OCI-LY3 (cell line): Measurements from ENCODE around the gene SLC24A4.

Experiments used
- H2AFZ ChIP-seq: fragments of 200-600, 300-600 bp; shearing (Covaris generic); 2 replicates; pipeline ENCODE4 v1.6.0; 2014; ENCODE audit warnings: antibody characterized with exemption, low read depth, low read length
- H3K27ac ChIP-seq: fragments of 200-600, 300-600 bp; sonication (generic); 2 replicates; pipeline ENCODE4 v1.5.1; 2014; ENCODE audit warnings: mild to moderate bottlenecking, low read length, moderate library complexity, mixed read lengths
- H3K27me3 ChIP-seq: fragments of 200-600, 300-600 bp; sonication (generic); 2 replicates; pipeline ENCODE4 v1.6.1; 2014; ENCODE audit warnings: low read depth, low read length, mixed read lengths
- H3K36me3 ChIP-seq: fragments of 200-600, 300-600 bp; sonication (generic); replicated peaks from 2 replicates; pipeline ENCODE3; 2014; ENCODE audit warnings: low read depth, low read length, mixed read lengths
- H3K4me1 ChIP-seq: fragments of 300-600, 200-600 bp; sonication (generic); 2 replicates; pipeline ENCODE4 v1.6.1; 2014; ENCODE audit warnings: low read length, mixed read lengths
- H3K4me2 ChIP-seq: fragments of 200-600, 300-600 bp; sonication (generic); 2 replicates; pipeline ENCODE4 v1.6.1; 2014; ENCODE audit warnings: low read length, mixed read lengths
- H3K4me3 ChIP-seq: fragments of 300-600, 200-600 bp; sonication (generic); 2 replicates; pipeline ENCODE4 v1.5.1; 2014; ENCODE audit warnings: antibody characterized with exemption, mild to moderate bottlenecking, low read length, moderate library complexity
- H3K79me2 ChIP-seq: fragments of 300-600, 200-600 bp; shearing (Covaris generic); 2 replicates; pipeline ENCODE4 v1.6.1; 2014; ENCODE audit warnings: mild to moderate bottlenecking, low read length, mixed read lengths
- H3K9ac ChIP-seq: fragments of 300-600, 200-600 bp; shearing (Covaris generic); 2 replicates; pipeline ENCODE4 v1.6.0; 2014; ENCODE audit warnings: mild to moderate bottlenecking, low read length, moderate library complexity
- H3K9me3 ChIP-seq: fragments of 200-600, 300-600 bp; shearing (Covaris generic); 2 replicates; pipeline ENCODE4 v1.6.1; 2014; ENCODE audit warnings: low read length, mixed read lengths; ENCODE audit not compliant: insufficient read depth
- H4K20me1 ChIP-seq: fragments of 200-600, 300-600 bp; sonication (generic); 2 replicates; pipeline ENCODE4 v1.6.1; 2016; ENCODE audit warnings: low read length, mixed read lengths; ENCODE audit not compliant: insufficient read depth
- EZH2phosphoT487 ChIP-seq: fragments of 200-600 bp; shearing (Covaris generic); IDR thresholded peaks from 2 replicates; pipeline ENCODE4 v1.6.1; 2018; ENCODE audit warnings: antibody characterized with exemption, mixed run types, low read depth
- TF ChIP-seq, protein P1 (sequence below): fragments of 200-600, 300-600 bp; sonication (generic); IDR thresholded peaks from 2 replicates; pipeline ENCODE4 v1.5.1; 2014; ENCODE audit warnings: antibody characterized with exemption, low read length, low read depth

SLC24A4 gene

DNA sequence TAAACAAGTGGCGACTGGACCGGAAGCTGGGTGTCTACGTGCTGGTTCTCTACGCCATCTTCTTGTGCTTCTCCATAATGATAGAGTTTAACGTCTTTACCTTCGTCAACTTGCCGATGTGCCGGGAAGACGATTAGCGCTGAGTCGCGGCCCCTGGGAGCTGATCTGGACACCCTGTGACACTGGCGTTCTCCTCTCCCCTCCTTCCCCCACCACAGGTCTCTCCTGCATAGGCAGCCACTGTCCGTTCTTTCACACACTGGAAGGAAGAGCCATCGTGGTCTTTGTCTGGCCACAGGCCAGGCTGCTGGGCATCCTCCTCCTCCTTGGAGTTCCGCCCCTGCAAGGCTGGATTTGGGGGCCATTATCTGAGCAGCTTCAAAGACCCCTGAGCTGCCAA, 170.5 kb downstream of the SLC24A4 start:
- H3K79me2 ChIP-seq: no peaks in the 10 kb centered on the region
- no peak for TF ChIP-seq EZH2phosphoT487
- TF ChIP-seq, protein P1, sequence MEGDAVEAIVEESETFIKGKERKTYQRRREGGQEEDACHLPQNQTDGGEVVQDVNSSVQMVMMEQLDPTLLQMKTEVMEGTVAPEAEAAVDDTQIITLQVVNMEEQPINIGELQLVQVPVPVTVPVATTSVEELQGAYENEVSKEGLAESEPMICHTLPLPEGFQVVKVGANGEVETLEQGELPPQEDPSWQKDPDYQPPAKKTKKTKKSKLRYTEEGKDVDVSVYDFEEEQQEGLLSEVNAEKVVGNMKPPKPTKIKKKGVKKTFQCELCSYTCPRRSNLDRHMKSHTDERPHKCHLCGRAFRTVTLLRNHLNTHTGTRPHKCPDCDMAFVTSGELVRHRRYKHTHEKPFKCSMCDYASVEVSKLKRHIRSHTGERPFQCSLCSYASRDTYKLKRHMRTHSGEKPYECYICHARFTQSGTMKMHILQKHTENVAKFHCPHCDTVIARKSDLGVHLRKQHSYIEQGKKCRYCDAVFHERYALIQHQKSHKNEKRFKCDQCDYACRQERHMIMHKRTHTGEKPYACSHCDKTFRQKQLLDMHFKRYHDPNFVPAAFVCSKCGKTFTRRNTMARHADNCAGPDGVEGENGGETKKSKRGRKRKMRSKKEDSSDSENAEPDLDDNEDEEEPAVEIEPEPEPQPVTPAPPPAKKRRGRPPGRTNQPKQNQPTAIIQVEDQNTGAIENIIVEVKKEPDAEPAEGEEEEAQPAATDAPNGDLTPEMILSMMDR: no peak
- peaks cover 20% of the 10 kb centered on the region for H3K4me1 ChIP-seq
- no peak overlapping the region for H3K4me3 ChIP-seq
- no peak overlapping the region for H3K4me2 ChIP-seq
- H3K27ac ChIP-seq: no peak overlapping the region
- no peaks in the 10 kb centered on the region for H4K20me1 ChIP-seq
- H2AFZ ChIP-seq: no peak overlapping the region
- no peaks in the 10 kb centered on the region for H3K36me3 ChIP-seq
- no peak overlapping the region for H3K9ac ChIP-seq
- no peaks in the 10 kb centered on the region for H3K9me3 ChIP-seq
- H3K27me3 ChIP-seq: no peaks in the 10 kb centered on the region; the same call in 1 of the 2 replicates

DNA sequence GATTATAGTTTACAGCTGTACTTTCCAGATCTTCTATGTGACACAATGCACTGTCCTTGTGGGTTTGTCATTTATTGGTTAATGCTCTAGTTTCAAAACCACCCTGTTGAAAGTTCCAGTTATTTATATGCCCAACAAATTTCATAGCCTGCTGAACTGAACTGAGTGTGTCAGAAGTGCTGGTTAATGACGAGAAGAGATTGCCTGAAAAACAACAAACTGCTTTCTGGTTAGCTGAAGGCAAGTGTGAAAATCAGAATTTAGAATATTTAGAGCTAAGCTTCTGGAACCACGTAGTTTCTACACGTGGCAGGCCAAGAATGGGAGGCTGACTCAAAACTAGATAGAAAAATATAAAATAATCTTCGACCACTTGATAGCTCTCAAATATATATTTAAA, 171.5 kb downstream of the SLC24A4 start:
- H3K4me1 ChIP-seq: peaks cover 20% of the 10 kb centered on the region
- no peak overlapping the region for H3K9ac ChIP-seq
- no peaks in the 10 kb centered on the region for H3K9me3 ChIP-seq
- peak overlapping the region; percentile 46 for H3K4me2 ChIP-seq
- H3K4me3 ChIP-seq: no peak overlapping the region
- no peak overlapping the region for H2AFZ ChIP-seq
- no peak overlapping the region for H3K27ac ChIP-seq
- peaks cover 7% of the 10 kb centered on the region for H3K27me3 ChIP-seq
- TF ChIP-seq, protein P1: no peak
- TF ChIP-seq EZH2phosphoT487: no peak
- H3K79me2 ChIP-seq: no peaks in the 10 kb centered on the region
- H3K36me3 ChIP-seq: no peaks in the 10 kb centered on the region
- no peaks in the 10 kb centered on the region for H4K20me1 ChIP-seq

DNA sequence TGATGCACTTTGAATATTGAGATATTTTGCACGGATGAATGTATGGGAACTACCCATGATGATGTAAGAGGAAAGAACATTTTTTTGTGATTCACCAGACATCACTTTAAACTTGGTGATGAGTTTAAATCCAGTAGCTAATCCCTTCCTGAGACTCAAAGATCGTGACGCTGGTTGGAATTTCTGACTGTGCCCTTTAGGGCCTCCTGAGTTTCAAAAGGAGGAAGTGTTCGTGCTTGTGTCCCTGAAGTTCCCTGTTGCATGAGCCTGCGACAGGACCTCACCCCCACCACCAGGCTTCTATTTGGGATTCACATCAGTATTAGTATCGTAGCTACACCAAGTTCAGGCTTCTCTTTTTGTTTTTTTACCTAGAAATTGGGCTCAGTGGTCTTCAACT, 172.1 kb downstream of the SLC24A4 start:
- H3K36me3 ChIP-seq: no peaks in the 10 kb centered on the region
- H3K4me1 ChIP-seq: peaks cover 20% of the 10 kb centered on the region
- H3K27ac ChIP-seq: no peak overlapping the region
- peaks cover 8% of the 10 kb centered on the region for H3K27me3 ChIP-seq
- no peak for TF ChIP-seq EZH2phosphoT487
- TF ChIP-seq, protein P1: no peak
- H3K9ac ChIP-seq: peak overlapping the region; percentile 2; the same call in 1 of the 2 replicates
- peak overlapping the region; percentile 46 for H3K4me2 ChIP-seq
- H4K20me1 ChIP-seq: no peaks in the 10 kb centered on the region
- H3K79me2 ChIP-seq: no peaks in the 10 kb centered on the region
- no peak overlapping the region for H2AFZ ChIP-seq
- H3K9me3 ChIP-seq: no peaks in the 10 kb centered on the region
- H3K4me3 ChIP-seq: no peak overlapping the region

DNA sequence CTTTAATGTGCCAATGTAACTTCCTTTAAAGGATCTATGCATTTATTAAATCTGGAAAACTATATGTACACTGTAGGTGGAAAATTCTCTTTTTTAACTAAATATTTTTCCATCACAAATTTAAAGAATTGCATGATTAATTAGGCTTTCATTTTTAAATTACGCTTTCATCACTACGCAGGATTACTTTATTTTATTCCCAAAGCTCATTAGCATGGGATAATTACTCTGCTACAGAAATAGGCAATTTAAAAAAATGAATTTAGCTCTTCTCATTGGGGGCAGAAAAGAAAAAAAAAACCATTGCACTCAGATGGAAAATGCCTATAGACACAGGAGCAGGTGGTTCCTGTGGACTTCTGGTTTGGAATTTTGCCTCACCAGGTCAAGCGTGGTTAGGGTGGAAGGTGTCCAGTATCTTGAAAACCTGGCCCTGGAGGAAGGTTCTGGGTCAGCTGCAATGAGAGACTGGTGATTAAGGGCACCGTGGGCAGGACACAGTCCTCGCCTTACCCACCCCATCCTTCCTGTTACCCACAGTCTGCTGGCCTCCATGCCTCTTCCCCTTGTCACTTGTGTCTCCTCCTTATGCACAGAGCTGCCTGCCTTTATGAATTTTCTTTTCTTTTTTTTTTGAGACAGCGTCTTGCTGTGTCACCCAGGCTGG, 173.4 kb downstream of the SLC24A4 start:
- Histone ChIP-seq H3K27ac (no peak overlapping the region), H3K4me2 (no peak overlapping the region), H4K20me1 (no peaks in the 10 kb centered on the region), H3K27me3 (peaks cover 17% of the 10 kb centered on the region), H3K79me2 (no peaks in the 10 kb centered on the region), H3K9ac (no peak overlapping the region), H3K4me1 (peaks cover 20% of the 10 kb centered on the region), H3K36me3 (no peaks in the 10 kb centered on the region), H3K4me3 (no peak overlapping the region), H2AFZ (no peak overlapping the region), H3K9me3 (no peaks in the 10 kb centered on the region)
- TF ChIP-seq EZH2phosphoT487: no peak
- TF ChIP-seq, protein P1: no peak
